ENCODE measurements around the gene NRG3. TPM values are rescaled to one million over a fixed set of nuclear protein-coding genes. Genes with fewer than 3 reads are reported as not detected.

The NRG3 gene
- total and polyA plus RNA-seq, 2 donors (not counting 1 experiment from before 2014, with no cell fraction given): 0.06 TPM; not detected in 1

DNA sequence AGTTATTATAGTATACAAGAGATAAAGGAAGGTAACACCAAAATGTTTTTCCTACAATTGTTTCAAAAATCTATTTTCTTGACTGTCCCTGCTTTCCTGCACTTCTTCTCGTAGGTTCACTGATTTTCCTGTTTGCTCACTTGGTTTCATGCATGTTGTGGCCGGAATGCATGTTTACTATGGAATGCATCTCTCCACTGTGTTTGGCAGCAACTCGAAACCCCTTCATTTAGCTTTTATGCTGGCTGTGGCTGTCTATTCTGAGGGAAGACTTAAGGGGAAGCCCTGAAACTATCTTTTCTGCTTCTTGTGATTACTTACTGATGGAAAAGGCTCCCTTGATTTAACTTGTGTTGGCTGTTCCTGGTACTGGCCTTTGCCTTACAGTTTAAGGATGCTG lies 120.3 kb downstream of the NRG3 start:
- Histone ChIP-seq H2AFZ (ENCODE audit: insufficient read depth, low read depth, low read length, poor library complexity, severe bottlenecking) (no peak overlapping the region), H3K4me3 (ENCODE audit: control extremely low read depth in 1 of 5, extremely low read depth in 1 of 5, insufficient read depth in 1 of 5, low read depth in 2 of 5, low read length in 4 of 5) (no peak overlapping the region), H3K9ac (ENCODE audit: low read length) (no peak overlapping the region), H3K79me2 (ENCODE audit: control insufficient read depth, insufficient read depth, low read length) (no peaks in the 10 kb centered on the region), H3K4me2 (replicated peaks; ENCODE audit: low read depth, low read length, poor library complexity, severe bottlenecking) (no peak overlapping the region), H3K27ac (ENCODE audit: low read length in 2 of 2) (no peak overlapping the region), H3K4me1 (ENCODE audit: control insufficient read depth in 2 of 2, insufficient read depth in 2 of 2, low read length in 2 of 2) (no peaks in the 10 kb centered on the region), H3K36me3 (replicated peaks in 1 of 2; ENCODE audit: control extremely low read depth in 1 of 2, control insufficient read depth in 1 of 2, extremely low read depth in 1 of 2, insufficient read depth in 2 of 2, low read length in 1 of 2) (no peaks in the 10 kb centered on the region), H3K27me3 (replicated peaks in 1 of 4; ENCODE audit: control extremely low read depth in 1 of 4, control insufficient read depth in 3 of 4, insufficient read depth in 4 of 4, low read length in 3 of 4) (no peaks in the 10 kb centered on the region), H4K20me1 (ENCODE audit: control insufficient read depth, insufficient read depth, low read length, poor library complexity, severe bottlenecking) (no peaks in the 10 kb centered on the region), H3K9me3 (ENCODE audit: control extremely low read depth in 1 of 3, control insufficient read depth in 2 of 3, insufficient read depth in 1 of 3, low read length in 2 of 3) (no peaks in the 10 kb centered on the region)
- CTCF ChIA-PET: no interaction called here
- Mint-ChIP-seq H3K27me3 (no peaks in the 10 kb centered on the region), H3K4me1 (no peaks in the 10 kb centered on the region), H3K9me3 (ENCODE audit: insufficient read depth) (peaks cover 2% of the 10 kb centered on the region), H3K4me3 (no peak overlapping the region), H3K27ac (no peak overlapping the region)
- whole genome bisulfite sequencing (ENCODE audit: insufficient coverage): 71% methylated on average over 2 of the region's 3 CpGs
- intact Hi-C loops (cut with micrococcal nuclease): no loop called here
- POLR2A ChIA-PET: no interaction called here
- ATAC-seq (ENCODE audit: low read depth) (no peak), DNase-seq (no peak)
- TF ChIP-seq EZH2 (IDR thresholded peaks at IDR 0.05; ENCODE audit: borderline replicate concordance, insufficient read depth, low read depth, low read length, poor library complexity, severe bottlenecking): no peak
- TF ChIP-seq, protein P1, sequence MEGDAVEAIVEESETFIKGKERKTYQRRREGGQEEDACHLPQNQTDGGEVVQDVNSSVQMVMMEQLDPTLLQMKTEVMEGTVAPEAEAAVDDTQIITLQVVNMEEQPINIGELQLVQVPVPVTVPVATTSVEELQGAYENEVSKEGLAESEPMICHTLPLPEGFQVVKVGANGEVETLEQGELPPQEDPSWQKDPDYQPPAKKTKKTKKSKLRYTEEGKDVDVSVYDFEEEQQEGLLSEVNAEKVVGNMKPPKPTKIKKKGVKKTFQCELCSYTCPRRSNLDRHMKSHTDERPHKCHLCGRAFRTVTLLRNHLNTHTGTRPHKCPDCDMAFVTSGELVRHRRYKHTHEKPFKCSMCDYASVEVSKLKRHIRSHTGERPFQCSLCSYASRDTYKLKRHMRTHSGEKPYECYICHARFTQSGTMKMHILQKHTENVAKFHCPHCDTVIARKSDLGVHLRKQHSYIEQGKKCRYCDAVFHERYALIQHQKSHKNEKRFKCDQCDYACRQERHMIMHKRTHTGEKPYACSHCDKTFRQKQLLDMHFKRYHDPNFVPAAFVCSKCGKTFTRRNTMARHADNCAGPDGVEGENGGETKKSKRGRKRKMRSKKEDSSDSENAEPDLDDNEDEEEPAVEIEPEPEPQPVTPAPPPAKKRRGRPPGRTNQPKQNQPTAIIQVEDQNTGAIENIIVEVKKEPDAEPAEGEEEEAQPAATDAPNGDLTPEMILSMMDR (IDR thresholded peaks at IDR 0.05): no peak

DNA sequence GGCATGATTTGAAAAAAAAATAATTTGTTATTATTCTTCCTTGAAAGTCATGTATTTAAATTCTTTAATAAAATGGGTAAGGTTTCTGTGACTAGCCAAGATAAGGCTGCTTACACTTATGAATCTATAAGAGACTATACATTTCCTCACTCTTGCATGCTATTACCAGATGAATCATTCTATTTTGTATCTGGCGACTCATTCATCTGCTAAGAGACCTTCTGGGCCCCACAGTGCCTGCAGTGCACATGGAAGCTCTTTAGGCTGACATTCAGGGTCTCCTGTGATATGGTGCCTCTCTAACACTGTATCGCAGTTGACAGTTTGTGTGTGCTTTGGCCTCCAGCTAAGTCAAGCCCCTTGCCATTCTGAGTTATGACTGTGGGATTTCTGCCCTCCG lies 121.9 kb downstream of the NRG3 start:
- WGBS (ENCODE audit: insufficient coverage): 87% methylated on average over 3 of the region's 3 CpGs
- Mint-ChIP-seq H3K9me3 (ENCODE audit: insufficient read depth) (peaks cover 2% of the 10 kb centered on the region), H3K27ac (no peak overlapping the region), H3K27me3 (no peaks in the 10 kb centered on the region), H3K4me3 (no peak overlapping the region), H3K4me1 (no peaks in the 10 kb centered on the region)
- ATAC-seq (ENCODE audit: low read depth): no peak
- CTCF ChIA-PET: no interaction called here
- H4K20me1 ChIP-seq (ENCODE audit: control insufficient read depth, insufficient read depth, low read length, poor library complexity, severe bottlenecking): no peaks in the 10 kb centered on the region
- H3K4me3 ChIP-seq (ENCODE audit: control extremely low read depth in 1 of 5, extremely low read depth in 1 of 5, insufficient read depth in 1 of 5, low read depth in 2 of 5, low read length in 4 of 5): no peak overlapping the region
- H3K4me1 ChIP-seq (ENCODE audit: control insufficient read depth in 2 of 2, insufficient read depth in 2 of 2, low read length in 2 of 2): no peaks in the 10 kb centered on the region
- no peak for DNase-seq
- no peak overlapping the region for H3K4me2 ChIP-seq (replicated peaks; ENCODE audit: low read depth, low read length, poor library complexity, severe bottlenecking)
- no peaks in the 10 kb centered on the region for H3K27me3 ChIP-seq (replicated peaks in 1 of 4; ENCODE audit: control extremely low read depth in 1 of 4, control insufficient read depth in 3 of 4, insufficient read depth in 4 of 4, low read length in 3 of 4)
- no peaks in the 10 kb centered on the region for H3K79me2 ChIP-seq (ENCODE audit: control insufficient read depth, insufficient read depth, low read length)
- no peak overlapping the region for H2AFZ ChIP-seq (ENCODE audit: insufficient read depth, low read depth, low read length, poor library complexity, severe bottlenecking)
- POLR2A ChIA-PET: no interaction called here
- TF ChIP-seq, protein P1 (IDR thresholded peaks at IDR 0.05): no peak
- no peak for TF ChIP-seq EZH2 (IDR thresholded peaks at IDR 0.05; ENCODE audit: borderline replicate concordance, insufficient read depth, low read depth, low read length, poor library complexity, severe bottlenecking)
- no peak overlapping the region for H3K27ac ChIP-seq (ENCODE audit: low read length in 2 of 2)
- no peak overlapping the region for H3K9ac ChIP-seq (ENCODE audit: low read length)
- no peaks in the 10 kb centered on the region for H3K9me3 ChIP-seq (ENCODE audit: control extremely low read depth in 1 of 3, control insufficient read depth in 2 of 3, insufficient read depth in 1 of 3, low read length in 2 of 3)
- H3K36me3 ChIP-seq (replicated peaks in 1 of 2; ENCODE audit: control extremely low read depth in 1 of 2, control insufficient read depth in 1 of 2, extremely low read depth in 1 of 2, insufficient read depth in 2 of 2, low read length in 1 of 2): no peaks in the 10 kb centered on the region
- intact Hi-C loops (cut with micrococcal nuclease): no loop called here
